Panc1 (cell line): ENCODE data around the gene SESN1.

ENCODE experiments used
- POLR2AphosphoS5 ChIP-seq: IDR thresholded peaks from 2 replicates; pipeline ENCODE4 v1.6.1; 2012; ENCODE audit warnings: mild to moderate bottlenecking, low read depth, low read length, moderate library complexity
- SIN3A ChIP-seq: IDR thresholded peaks from 2 replicates; pipeline ENCODE4 v1.6.1; 2012; ENCODE audit warnings: low read depth, mild to moderate bottlenecking, low read length, moderate library complexity, borderline replicate concordance; ENCODE audit not compliant: insufficient read depth
- TCF7L2 ChIP-seq: IDR thresholded peaks from 2 replicates; pipeline ENCODE4 v1.6.1; 2011; ENCODE audit warnings: mild to moderate bottlenecking, low read depth, low read length, inconsistent platforms
- TF ChIP-seq, protein P1 (sequence below): fragments of 450-650 bp; IDR thresholded peaks from 2 replicates; pipeline ENCODE4 v1.5.1; 2017; ENCODE audit warnings: mild to moderate bottlenecking

DNA sequence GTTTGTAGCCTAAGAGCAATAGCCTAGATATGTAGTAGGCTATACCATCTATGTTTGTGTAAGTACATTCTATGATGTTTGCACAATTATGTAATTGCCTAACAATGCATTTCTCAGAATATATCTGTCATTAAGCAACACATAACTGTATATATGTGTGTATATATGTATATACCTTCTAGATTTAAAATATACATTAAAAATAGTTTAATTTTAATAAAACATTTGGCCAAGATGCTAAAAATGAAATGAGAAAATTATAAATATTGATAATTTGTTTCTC lies 20.6 kb downstream of the SESN1 start:
- TF ChIP-seq, protein P1, sequence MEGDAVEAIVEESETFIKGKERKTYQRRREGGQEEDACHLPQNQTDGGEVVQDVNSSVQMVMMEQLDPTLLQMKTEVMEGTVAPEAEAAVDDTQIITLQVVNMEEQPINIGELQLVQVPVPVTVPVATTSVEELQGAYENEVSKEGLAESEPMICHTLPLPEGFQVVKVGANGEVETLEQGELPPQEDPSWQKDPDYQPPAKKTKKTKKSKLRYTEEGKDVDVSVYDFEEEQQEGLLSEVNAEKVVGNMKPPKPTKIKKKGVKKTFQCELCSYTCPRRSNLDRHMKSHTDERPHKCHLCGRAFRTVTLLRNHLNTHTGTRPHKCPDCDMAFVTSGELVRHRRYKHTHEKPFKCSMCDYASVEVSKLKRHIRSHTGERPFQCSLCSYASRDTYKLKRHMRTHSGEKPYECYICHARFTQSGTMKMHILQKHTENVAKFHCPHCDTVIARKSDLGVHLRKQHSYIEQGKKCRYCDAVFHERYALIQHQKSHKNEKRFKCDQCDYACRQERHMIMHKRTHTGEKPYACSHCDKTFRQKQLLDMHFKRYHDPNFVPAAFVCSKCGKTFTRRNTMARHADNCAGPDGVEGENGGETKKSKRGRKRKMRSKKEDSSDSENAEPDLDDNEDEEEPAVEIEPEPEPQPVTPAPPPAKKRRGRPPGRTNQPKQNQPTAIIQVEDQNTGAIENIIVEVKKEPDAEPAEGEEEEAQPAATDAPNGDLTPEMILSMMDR: no peak
- no peak for TF ChIP-seq POLR2AphosphoS5
- TF ChIP-seq SIN3A: no peak
- no peak for TF ChIP-seq TCF7L2
